ENCODE results near the gene MUC5AC.

MUC5AC gene

DNA sequence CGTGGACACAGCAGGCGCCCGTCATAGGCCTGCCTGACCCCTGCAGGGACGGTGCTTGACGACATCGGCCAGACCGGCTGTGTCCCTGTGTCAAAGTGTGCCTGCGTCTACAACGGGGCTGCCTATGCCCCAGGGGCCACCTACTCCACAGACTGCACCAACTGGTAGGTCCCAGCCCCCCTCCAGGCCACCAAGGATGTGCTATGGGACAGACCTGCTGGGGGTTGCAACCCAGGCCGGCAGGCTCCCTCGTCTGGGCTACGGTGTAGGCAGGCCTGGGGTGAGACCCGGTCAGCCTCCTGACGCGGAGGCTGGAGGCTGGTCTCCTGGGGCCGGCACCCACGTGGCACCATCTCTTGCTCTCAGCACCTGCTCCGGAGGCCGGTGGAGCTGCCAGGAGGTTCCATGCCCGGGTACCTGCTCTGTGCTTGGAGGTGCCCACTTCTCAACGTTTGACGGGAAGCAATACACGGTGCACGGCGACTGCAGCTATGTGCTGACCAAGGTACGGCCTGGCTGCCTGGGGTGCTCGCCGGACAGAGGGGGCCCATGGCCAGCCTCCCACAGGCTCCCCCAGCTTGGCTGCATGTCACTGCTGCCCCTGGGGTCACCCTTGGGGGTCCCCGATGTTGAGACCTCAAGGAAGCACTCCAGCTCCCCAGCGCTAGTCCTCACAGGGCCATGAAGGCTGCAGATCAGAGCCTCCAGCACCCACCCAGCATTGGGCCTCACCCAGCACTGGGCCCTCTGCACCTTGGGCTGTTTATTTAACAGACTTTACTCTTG, 7.7 kb downstream of the MUC5AC start:
- ATAC-seq (ENCODE audit: insufficient read depth, low read depth) = no peak
- no peaks in the 10 kb centered on the region for H3K27me3 ChIP-seq (ENCODE audit: insufficient read depth, low read length, poor library complexity)
- no peak overlapping the region for H3K27ac ChIP-seq (ENCODE audit: low read length)

DNA sequence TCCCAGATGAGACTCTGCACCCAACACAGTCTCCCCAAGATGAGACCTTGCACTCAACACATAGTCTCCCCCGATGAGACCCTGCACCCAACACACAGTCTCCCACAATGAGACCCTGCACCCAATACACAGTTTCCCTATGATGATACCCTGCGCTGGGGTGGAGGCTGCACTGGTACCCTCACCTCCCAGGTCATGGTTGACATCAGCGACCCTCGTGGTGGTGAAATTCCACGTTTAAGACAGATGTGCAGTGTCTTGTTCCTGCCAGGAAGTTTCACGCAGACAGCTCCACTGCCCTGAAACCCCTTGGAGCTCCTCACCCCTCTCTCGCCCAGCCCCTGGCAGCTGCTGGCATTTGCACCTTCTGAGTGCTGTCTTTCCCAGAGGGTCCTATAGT, 9.5 kb downstream of the MUC5AC start:
- H3K27me3 ChIP-seq (ENCODE audit: insufficient read depth, low read length, poor library complexity) = no peaks in the 10 kb centered on the region
- no peaks in the 10 kb centered on the region for H3K4me1 ChIP-seq (ENCODE audit: insufficient read depth, low read length)
- DNase-seq (no peak), ATAC-seq (ENCODE audit: insufficient read depth, low read depth) (no peak)
- TF ChIP-seq, protein P1, sequence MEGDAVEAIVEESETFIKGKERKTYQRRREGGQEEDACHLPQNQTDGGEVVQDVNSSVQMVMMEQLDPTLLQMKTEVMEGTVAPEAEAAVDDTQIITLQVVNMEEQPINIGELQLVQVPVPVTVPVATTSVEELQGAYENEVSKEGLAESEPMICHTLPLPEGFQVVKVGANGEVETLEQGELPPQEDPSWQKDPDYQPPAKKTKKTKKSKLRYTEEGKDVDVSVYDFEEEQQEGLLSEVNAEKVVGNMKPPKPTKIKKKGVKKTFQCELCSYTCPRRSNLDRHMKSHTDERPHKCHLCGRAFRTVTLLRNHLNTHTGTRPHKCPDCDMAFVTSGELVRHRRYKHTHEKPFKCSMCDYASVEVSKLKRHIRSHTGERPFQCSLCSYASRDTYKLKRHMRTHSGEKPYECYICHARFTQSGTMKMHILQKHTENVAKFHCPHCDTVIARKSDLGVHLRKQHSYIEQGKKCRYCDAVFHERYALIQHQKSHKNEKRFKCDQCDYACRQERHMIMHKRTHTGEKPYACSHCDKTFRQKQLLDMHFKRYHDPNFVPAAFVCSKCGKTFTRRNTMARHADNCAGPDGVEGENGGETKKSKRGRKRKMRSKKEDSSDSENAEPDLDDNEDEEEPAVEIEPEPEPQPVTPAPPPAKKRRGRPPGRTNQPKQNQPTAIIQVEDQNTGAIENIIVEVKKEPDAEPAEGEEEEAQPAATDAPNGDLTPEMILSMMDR (IDR thresholded peaks at IDR 0.05; ENCODE audit: borderline replicate concordance, extremely low read depth, low read length, poor library complexity, severe bottlenecking) = no peak
- TF ChIP-seq EZH2 (IDR thresholded peaks at IDR 0.05; ENCODE audit: borderline replicate concordance, low read depth, low read length, severe bottlenecking) = no peak
- no peak overlapping the region for H3K9ac ChIP-seq (ENCODE audit: low read depth, low read length)
- H3K9me3 ChIP-seq (ENCODE audit: insufficient read depth, low read length, severe bottlenecking) = no peaks in the 10 kb centered on the region
- H3K4me3 ChIP-seq (ENCODE audit: low read depth in 1 of 2, low read length in 2 of 2) = no peak overlapping the region
- no peaks in the 10 kb centered on the region for H3K79me2 ChIP-seq (ENCODE audit: insufficient read depth, low read length)
- no peak overlapping the region for H3K4me2 ChIP-seq (ENCODE audit: insufficient read depth, low read length)
- no peaks in the 10 kb centered on the region; the same call in 1 of the 2 replicates for H4K20me1 ChIP-seq (ENCODE audit: insufficient read depth, low read length)
- no peak overlapping the region for H2AFZ ChIP-seq (ENCODE audit: low read depth, low read length)
- no peaks in the 10 kb centered on the region for H3K36me3 ChIP-seq (ENCODE audit: insufficient read depth, low read length)
- no peak overlapping the region for H3K27ac ChIP-seq (ENCODE audit: low read length)

More for the DNA sequence above, 7.7 kb downstream of the MUC5AC start:
- H2AFZ ChIP-seq (ENCODE audit: low read depth, low read length) = no peak overlapping the region
- H3K4me3 ChIP-seq (ENCODE audit: low read depth in 1 of 2, low read length in 2 of 2) = no peak overlapping the region
- no peaks in the 10 kb centered on the region for H3K9me3 ChIP-seq (ENCODE audit: insufficient read depth, low read length, severe bottlenecking)
- no peaks in the 10 kb centered on the region for H3K79me2 ChIP-seq (ENCODE audit: insufficient read depth, low read length)
- H3K36me3 ChIP-seq (ENCODE audit: insufficient read depth, low read length) = no peaks in the 10 kb centered on the region
- H3K9ac ChIP-seq (ENCODE audit: low read depth, low read length) = no peak overlapping the region
- no peak for DNase-seq
- no peaks in the 10 kb centered on the region for H3K4me1 ChIP-seq (ENCODE audit: insufficient read depth, low read length)
- no peak overlapping the region for H3K4me2 ChIP-seq (ENCODE audit: insufficient read depth, low read length)
- H4K20me1 ChIP-seq (ENCODE audit: insufficient read depth, low read length) = no peaks in the 10 kb centered on the region; the same call in 1 of the 2 replicates
- TF ChIP-seq, protein P1 (IDR thresholded peaks at IDR 0.05; ENCODE audit: borderline replicate concordance, extremely low read depth, low read length, poor library complexity, severe bottlenecking) = no peak
- TF ChIP-seq EZH2 (IDR thresholded peaks at IDR 0.05; ENCODE audit: borderline replicate concordance, low read depth, low read length, severe bottlenecking) = no peak

DNA sequence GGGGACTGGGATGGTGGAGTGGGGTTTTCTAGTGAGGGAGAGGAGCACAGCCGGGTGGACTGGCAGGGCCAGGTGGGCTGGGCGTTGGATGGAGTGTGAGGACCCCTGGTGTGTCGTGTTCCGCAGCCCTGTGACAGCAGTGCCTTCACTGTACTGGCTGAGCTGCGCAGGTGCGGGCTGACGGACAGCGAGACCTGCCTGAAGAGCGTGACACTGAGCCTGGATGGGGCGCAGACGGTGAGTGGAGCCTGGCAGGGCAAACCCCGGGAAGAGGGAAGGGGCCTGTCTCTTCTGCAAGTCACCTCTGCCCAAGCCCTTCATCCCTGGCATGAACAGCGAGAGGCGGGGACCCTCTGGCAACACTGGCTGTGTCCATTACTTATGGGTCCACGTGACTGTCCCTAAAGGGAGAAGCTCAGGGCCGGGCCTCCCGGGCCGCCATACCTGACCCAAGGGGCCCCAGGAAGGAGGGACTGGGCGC, 10.0 kb downstream of the MUC5AC start:
- H3K9me3 ChIP-seq (ENCODE audit: insufficient read depth, low read length, severe bottlenecking) = no peaks in the 10 kb centered on the region

More for the DNA sequence above, 10.0 kb downstream of the MUC5AC start:
- no peaks in the 10 kb centered on the region for H4K20me1 ChIP-seq (ENCODE audit: insufficient read depth, low read length)
- no peaks in the 10 kb centered on the region for H3K4me1 ChIP-seq (ENCODE audit: insufficient read depth, low read length)
- no peaks in the 10 kb centered on the region for H3K79me2 ChIP-seq (ENCODE audit: insufficient read depth, low read length)
- TF ChIP-seq, protein P1 (IDR thresholded peaks at IDR 0.05; ENCODE audit: borderline replicate concordance, extremely low read depth, low read length, poor library complexity, severe bottlenecking) = no peak
- TF ChIP-seq EZH2 (IDR thresholded peaks at IDR 0.05; ENCODE audit: borderline replicate concordance, low read depth, low read length, severe bottlenecking) = no peak
- no peak overlapping the region for H3K27ac ChIP-seq (ENCODE audit: low read length)
- H2AFZ ChIP-seq (ENCODE audit: low read depth, low read length) = no peak overlapping the region
- no peak for ATAC-seq (ENCODE audit: insufficient read depth, low read depth)
- no peaks in the 10 kb centered on the region for H3K27me3 ChIP-seq (ENCODE audit: insufficient read depth, low read length, poor library complexity)
- DNase-seq = no peak
- no peak overlapping the region for H3K4me3 ChIP-seq (ENCODE audit: low read depth in 1 of 2, low read length in 2 of 2)
- H3K4me2 ChIP-seq (ENCODE audit: insufficient read depth, low read length) = no peak overlapping the region
- H3K9ac ChIP-seq (ENCODE audit: low read depth, low read length) = no peak overlapping the region
- no peaks in the 10 kb centered on the region for H3K36me3 ChIP-seq (ENCODE audit: insufficient read depth, low read length)

All from DND-41 (cell line).